A673 (cell line): Measurements from ENCODE around the gene XPA. TPM values are rescaled to one million over a fixed set of nuclear protein-coding genes. Genes with fewer than 3 reads are reported as not detected.

Source experiments
- BruUV-seq: library from RNA; stranded (reverse); fragments of 400-500 nt; replicated peaks from 2 replicates; lab custom pipeline; 2021; lab: Mats Ljungman, UMichigan
- CTCF ChIA-PET: fragments of 300-600 bp; sonication (Branson Sonifier 250); formaldehyde crosslinking; loops from one replicate; lab custom pipeline; 2022; ENCODE audit warnings: antibody characterized with exemption; lab: Charles Lee
- POLR2A ChIA-PET: fragments of 300-600 bp; sonication (Branson Sonifier 250); formaldehyde crosslinking; loops from one replicate; lab custom pipeline; 2022; ENCODE audit warnings: antibody characterized with exemption; ENCODE audit not compliant: low non-redundant PET; lab: Charles Lee
- DNase-seq: peaks from one replicate; pipeline ENCODE4 v3.0.0-alpha.2; 2015; ENCODE audit warnings: low spot score
- H3K27ac ChIP-seq: fragments of 200-600 bp; sonication (generic); 2 replicates; pipeline ENCODE4 v1.5.1; 2016; ENCODE audit warnings: mixed run types, low read depth, mild to moderate bottlenecking, mixed read lengths, antibody characterized with exemption, low read length; ENCODE audit not compliant: poor library complexity, severe bottlenecking
- H3K27me3 ChIP-seq: fragments of 200-600 bp; sonication (generic); replicated peaks from 2 replicates; pipeline ENCODE4 v1.6.1; 2017; ENCODE audit warnings: mixed run types, low read depth, mild to moderate bottlenecking, mixed read lengths, antibody characterized with exemption, low read length; ENCODE audit not compliant: insufficient read depth, poor library complexity
- H3K36me3 ChIP-seq: fragments of 200-600 bp; sonication (generic); 2 replicates; pipeline ENCODE4 v1.6.1; 2016; ENCODE audit warnings: mixed run types, mild to moderate bottlenecking, mixed read lengths, antibody characterized with exemption, low read length; ENCODE audit not compliant: insufficient read depth, poor library complexity, severe bottlenecking
- H3K4me1 ChIP-seq: fragments of 200-600 bp; sonication (generic); 2 replicates; pipeline ENCODE4 v1.6.1; 2017; ENCODE audit warnings: mixed run types, mild to moderate bottlenecking, mixed read lengths, antibody characterized with exemption, low read length; ENCODE audit not compliant: insufficient read depth, poor library complexity, severe bottlenecking
- H3K4me3 ChIP-seq: fragments of 200-600 bp; sonication (generic); 2 replicates; pipeline ENCODE4 v1.5.1; 2016; ENCODE audit warnings: low read depth, mixed run types, mild to moderate bottlenecking, mixed read lengths, low read length; ENCODE audit not compliant: poor library complexity, severe bottlenecking
- H3K9me3 ChIP-seq: fragments of 200-600 bp; sonication (generic); 2 replicates; pipeline ENCODE4 v1.6.1; 2016; ENCODE audit warnings: mixed run types, low read depth, mild to moderate bottlenecking, mixed read lengths, antibody characterized with exemption, low read length; ENCODE audit not compliant: poor library complexity, severe bottlenecking
- EZH2 ChIP-seq: fragments of 200-600 bp; sonication (generic); IDR thresholded peaks from 2 replicates; pipeline ENCODE4 v1.6.1; 2017; ENCODE audit warnings: borderline replicate concordance, low read depth, mild to moderate bottlenecking, mixed read lengths, antibody characterized with exemption, low read length; ENCODE audit not compliant: poor library complexity, severe bottlenecking
- intact Hi-C: fragments of 100-400 bp; cut with micrococcal nuclease; formaldehyde crosslinking; loops from one replicate; pipeline ENCODE4 v1.10.0; 2022; ENCODE audit not compliant: unreplicated experiment
- total RNA-seq: library from RNA; stranded (reverse); gene quantifications from 2 replicates; pipeline ENCODE4 v1.2.3, GENCODE V29; 2021
- TF ChIP-seq, protein P1 (sequence below): fragments of 300-800, 200-600 bp; sonication (generic); conservative IDR thresholded peaks from 2 replicates; pipeline ENCODE4 v1.5.1; 2017; ENCODE audit warnings: low read depth, mild to moderate bottlenecking, antibody characterized with exemption, low read length, moderate library complexity, mixed read lengths

Gene XPA
- total RNA-seq, 1 experiment from 2014 or later = 15.6 TPM

DNA sequence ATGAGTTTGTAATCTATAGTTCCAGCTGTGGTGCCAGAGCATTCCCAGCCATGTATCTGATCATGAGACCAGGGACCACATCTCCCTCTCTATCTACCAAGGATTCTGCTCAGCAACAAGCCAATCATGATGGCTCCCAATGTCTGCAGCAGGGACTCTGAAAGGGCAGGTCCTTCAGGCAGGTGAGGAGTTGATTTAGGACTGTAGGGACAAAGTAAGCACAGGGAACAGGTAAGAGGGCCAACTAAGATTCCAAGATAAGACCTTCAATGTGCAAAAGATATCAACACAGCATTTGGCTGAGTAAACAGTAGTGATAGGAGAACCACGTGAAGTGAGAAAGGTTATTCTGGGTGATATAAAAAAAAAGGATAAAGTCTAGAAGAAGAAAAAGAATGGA lies 8.5 kb downstream of the XPA start:
- CTCF ChIA-PET = no interaction called here

GRCh38 chr9:97682242-97682641 lies 14.9 kb downstream of the XPA start:
- Histone ChIP-seq H3K27ac (no peak overlapping the region), H3K36me3 (peaks cover 64% of the 10 kb centered on the region), H3K27me3 (no peaks in the 10 kb centered on the region), H3K9me3 (no peaks in the 10 kb centered on the region), H3K4me3 (no peak overlapping the region), H3K4me1 (no peaks in the 10 kb centered on the region)
- POLR2A ChIA-PET = no interaction called here
- BruUV-seq = no TSS peak
- DNase-seq = no peak
- TF ChIP-seq EZH2 = no peak
- TF ChIP-seq, protein P1, sequence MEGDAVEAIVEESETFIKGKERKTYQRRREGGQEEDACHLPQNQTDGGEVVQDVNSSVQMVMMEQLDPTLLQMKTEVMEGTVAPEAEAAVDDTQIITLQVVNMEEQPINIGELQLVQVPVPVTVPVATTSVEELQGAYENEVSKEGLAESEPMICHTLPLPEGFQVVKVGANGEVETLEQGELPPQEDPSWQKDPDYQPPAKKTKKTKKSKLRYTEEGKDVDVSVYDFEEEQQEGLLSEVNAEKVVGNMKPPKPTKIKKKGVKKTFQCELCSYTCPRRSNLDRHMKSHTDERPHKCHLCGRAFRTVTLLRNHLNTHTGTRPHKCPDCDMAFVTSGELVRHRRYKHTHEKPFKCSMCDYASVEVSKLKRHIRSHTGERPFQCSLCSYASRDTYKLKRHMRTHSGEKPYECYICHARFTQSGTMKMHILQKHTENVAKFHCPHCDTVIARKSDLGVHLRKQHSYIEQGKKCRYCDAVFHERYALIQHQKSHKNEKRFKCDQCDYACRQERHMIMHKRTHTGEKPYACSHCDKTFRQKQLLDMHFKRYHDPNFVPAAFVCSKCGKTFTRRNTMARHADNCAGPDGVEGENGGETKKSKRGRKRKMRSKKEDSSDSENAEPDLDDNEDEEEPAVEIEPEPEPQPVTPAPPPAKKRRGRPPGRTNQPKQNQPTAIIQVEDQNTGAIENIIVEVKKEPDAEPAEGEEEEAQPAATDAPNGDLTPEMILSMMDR = no peak
- intact Hi-C loops = no loop called here
- CTCF ChIA-PET = no interaction called here

More for the DNA sequence above, 8.5 kb downstream of the XPA start:
- peaks cover 46% of the 10 kb centered on the region for H3K36me3 ChIP-seq
- POLR2A ChIA-PET = no interaction called here
- intact Hi-C loops = no loop called here
- H3K4me3 ChIP-seq = no peak overlapping the region
- no peak overlapping the region for H3K27ac ChIP-seq
- no peak for DNase-seq
- no peaks in the 10 kb centered on the region for H3K9me3 ChIP-seq
- BruUV-seq = no TSS peak
- H3K27me3 ChIP-seq = no peaks in the 10 kb centered on the region
- no peak for TF ChIP-seq EZH2
- TF ChIP-seq, protein P1 = no peak
- no peaks in the 10 kb centered on the region for H3K4me1 ChIP-seq

- peaks cover 70% of the 10 kb centered on the region for H3K36me3 ChIP-seq
- no peaks in the 10 kb centered on the region for H3K4me1 ChIP-seq
- H3K27ac ChIP-seq = no peak overlapping the region
- no peak overlapping the region for H3K4me3 ChIP-seq
- no peak for DNase-seq
- intact Hi-C loops = no loop called here
- no peaks in the 10 kb centered on the region for H3K27me3 ChIP-seq
- no peaks in the 10 kb centered on the region for H3K9me3 ChIP-seq
- no peak for TF ChIP-seq EZH2
- TF ChIP-seq, protein P1 = no peak
- no TSS peak for BruUV-seq
- ChIA-PET POLR2A (interaction anchor here (0.7 kb wide), 1 partner anchor 383 kb away, joined by 4 read pairs; no protein-coding TSS in a partner anchor), CTCF (no interaction called here)
Measured at GRCh38 chr9:97675655-97676054, 21.5 kb downstream of the XPA start.
